Glomerular endothelial cell (primary cell): ENCODE data around the gene CEP85. TPM values are rescaled to one million over a fixed set of nuclear protein-coding genes. Genes with fewer than 3 reads are reported as not detected.
"Not testable (repeated sequence)": the region's sequence is repeated elsewhere in the genome, so short reads cannot be mapped to it uniquely, and the experiment has no call there.

Experiments
- DNase-seq: peaks from one replicate; pipeline ENCODE4 v3.0.0-alpha.2; 2011; ENCODE audit warnings: low read depth, low spot score; ENCODE audit errors: extremely low read depth
- total RNA-seq: library from RNA; depleted of rRNA; stranded (reverse); fragments of >200 nt; gene quantifications from 2 replicates; pipeline ENCODE4 v1.2.3, GENCODE V29; 2015

The CEP85 gene
- total RNA-seq, 1 donor from 2014 or later, result 7.9 TPM

DNA sequence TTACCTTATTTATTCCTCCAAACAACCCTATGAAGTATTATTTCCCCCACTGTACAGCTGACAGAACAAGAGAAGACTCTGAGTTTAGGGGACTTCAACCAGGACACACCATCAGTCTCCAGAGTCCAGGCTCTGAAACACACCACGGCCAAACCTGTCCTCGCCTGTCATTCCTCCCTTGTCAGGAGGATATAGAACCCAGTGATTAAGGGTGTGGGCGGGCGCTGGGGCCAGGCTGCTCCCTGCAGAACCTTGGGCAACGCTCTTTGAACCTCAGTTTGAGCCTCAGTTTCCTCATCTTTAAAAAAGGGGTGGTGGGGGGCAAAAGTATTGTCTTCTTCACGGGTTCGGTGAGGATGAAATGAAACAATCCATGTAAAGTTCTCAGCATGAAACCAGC, 9.4 kb upstream of the CEP85 start:
- DNase-seq, result no peak

- DNase-seq, result no peak
Observed at GRCh38 chr1:26225033-26225831, 8.8 kb upstream of the CEP85 start.

DNA sequence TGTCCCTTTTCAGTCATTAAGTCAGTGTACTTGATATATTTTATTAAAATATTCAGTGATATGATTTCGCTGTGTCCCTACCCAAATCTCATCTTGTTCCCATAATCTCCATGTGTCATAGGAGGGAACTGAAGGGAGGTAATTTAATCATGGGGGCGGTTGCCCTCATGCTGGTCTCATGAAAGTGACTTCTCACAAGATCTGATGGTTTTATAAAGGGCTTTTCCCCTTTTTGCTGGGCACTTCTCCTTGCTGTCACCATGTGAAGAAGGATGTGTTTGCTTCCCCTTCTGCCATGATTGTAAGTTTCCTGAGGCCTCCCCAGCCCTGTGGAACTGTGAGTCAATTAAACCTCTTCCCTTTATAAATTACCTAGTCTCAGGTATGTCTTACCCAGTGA, 3.3 kb upstream of the CEP85 start:
- DNase-seq, result not testable (repeated sequence)

DNA sequence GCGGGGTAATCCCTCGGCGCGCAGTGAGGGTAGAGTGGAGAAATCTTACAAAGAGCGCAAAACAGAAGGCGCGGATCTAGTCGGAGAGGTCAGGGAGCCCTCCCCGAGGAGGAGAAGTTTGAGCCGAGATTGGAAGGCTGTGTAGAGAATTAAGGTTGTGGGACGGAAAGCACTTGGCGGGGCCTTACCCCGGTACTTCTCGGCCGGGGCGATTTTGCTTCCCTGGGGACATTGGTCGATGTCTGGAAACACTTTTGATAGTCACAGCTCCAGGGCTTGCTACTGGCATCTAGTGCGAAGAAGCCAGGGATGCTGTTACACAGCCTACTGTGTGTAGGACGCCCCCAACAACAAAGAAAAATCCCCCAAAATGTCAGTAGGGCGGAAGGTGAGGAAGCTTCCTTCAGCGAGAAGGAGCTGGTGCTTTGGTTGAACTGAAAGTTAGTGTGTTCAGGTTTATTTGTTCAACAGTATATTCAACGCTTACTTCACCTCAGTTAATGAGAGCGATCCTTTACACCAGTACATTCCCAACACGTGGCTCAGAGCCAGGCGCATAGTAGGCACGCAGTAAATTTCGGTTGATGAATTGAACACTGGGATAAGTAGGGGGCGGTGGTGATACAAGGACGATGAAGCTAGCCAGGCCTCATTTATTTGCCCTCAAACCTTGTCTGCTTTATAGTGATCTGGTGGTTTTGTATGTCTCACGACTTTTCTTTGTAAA, 807 bp downstream of the CEP85 start:
- no peak for DNase-seq

- no peak for DNase-seq
Observed at GRCh38 chr1:26237230-26237966, 3.4 kb downstream of the CEP85 start.

- DNase-seq, result no peak
Observed at GRCh38 chr1:26239936-26240335, 5.9 kb downstream of the CEP85 start.

- DNase-seq, result no peak
Observed at GRCh38 chr1:26252718-26253117, 18.7 kb downstream of the CEP85 start.

DNA sequence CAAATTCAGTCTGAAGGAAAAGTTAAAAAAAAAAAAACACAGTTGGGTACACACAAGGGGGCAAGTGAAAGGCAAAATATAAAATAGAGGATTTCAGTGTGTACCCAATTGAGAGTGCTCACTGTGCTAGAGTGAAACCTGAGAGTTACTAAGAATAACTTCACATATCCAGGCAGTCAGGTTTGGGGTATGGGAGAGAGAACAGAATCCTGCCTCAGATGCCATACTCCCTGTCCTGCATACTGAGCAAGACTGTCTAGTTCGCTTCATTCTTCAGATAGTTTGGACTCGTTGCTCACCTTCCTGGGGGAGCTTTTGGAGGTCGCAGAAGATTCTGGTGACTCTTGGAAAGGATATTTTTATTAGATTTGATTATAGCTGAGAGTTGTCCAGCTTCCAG, 20.4 kb downstream of the CEP85 start:
- no peak for DNase-seq

- DNase-seq, result no peak
Observed at GRCh38 chr1:26257222-26257621, 23.2 kb downstream of the CEP85 start.

DNA sequence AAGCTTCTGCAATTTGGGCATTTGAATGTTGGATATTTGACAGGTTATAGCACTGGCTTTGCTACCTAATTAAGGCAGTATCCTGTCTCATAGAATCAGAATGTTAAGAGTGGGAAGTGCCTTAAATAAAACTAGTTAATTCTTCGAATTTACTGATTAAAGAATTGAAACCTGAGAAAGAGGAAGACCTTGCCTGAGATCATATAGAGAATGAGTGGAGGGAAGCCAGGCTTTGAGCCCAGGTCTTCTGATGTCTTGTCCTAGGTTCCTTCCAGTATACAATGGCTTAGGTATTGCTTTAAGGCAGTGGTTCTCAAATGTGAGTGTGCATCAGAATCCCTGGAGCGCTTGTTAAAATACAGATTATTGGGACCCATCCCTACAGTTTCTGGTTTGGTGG, 25.0 kb downstream of the CEP85 start:
- DNase-seq, result no peak

GRCh38 chr1:26259578-26259977, 25.6 kb downstream of the CEP85 start:
- DNase-seq, result no peak

- DNase-seq, result no peak
Observed at GRCh38 chr1:26263212-26263611, 29.2 kb downstream of the CEP85 start.

DNA sequence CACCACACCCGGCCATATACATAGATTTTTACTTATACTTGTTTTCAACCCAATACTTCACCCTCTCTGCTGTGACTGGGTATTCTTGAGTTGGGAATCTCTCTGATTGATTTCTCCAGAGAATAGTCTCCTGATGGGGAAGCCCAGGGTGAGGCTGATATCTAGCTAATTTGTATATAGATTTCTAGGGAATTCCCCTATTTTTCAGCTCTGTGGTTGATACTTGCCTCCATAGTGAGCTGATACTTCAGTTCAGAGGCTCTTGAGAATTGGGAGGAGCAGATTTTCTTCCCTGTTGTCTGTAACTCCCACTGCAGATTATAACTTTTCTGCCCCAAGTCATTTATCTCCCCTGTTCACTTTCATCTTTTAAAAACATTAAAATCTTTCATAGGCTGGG, 31.4 kb downstream of the CEP85 start:
- DNase-seq, result no peak

- DNase-seq, result no peak
Observed at GRCh38 chr1:26268290-26269197, 34.5 kb downstream of the CEP85 start.

DNA sequence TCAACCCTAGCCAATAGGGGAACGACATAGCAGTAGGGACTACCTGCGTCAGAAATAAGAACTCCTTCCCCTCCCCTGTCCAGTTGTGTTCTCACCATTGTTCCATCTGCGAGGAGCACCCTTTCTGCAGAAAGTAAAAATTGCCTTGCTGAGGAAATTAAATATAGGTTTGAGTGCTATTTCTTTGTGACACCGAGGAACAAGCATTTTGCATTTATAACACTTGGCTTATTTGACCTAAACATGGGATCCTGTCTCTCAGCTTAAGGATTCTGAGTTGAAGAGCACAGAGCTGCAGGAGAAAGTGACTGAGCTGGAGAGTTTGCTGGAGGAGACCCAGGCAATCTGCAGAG, 35.2 kb downstream of the CEP85 start:
- no peak for DNase-seq

DNA sequence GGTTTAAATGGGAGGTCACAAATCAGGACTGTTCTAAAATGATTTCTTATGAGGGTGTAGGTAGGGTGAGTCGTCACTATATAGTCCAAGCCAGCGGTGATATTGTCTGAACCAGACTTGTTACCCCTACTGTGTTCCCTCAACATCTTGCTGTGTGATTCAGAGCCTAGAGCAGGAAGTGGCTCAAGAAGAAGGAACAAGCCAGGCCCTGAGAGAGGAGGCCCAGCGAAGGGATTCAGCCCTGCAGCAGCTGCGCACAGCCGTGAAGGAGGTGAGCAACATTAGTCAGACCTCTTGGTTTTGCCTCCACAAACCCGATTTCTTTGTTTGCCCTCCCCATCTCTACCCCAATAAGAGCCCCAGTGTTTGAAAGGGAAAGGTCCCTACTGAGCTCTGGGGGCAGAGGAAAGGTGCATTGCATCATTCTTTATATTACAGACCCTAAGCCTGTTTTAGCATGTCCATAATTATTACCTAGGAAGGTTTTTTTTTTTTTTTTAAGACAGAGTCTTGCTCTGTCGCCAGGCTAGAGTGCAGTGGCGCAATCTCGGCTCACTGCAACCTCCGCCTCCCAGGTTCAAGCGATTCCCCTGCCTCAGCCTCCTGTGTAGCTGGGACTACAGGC, 40.9 kb downstream of the CEP85 start:
- DNase-seq, result no peak

- DNase-seq, result peak; percentile 89
Observed at GRCh38 chr1:26275580-26276431, 41.8 kb downstream of the CEP85 start.

GRCh38 chr1:26276432-26276838, 42.4 kb downstream of the CEP85 start:
- no peak for DNase-seq

DNA sequence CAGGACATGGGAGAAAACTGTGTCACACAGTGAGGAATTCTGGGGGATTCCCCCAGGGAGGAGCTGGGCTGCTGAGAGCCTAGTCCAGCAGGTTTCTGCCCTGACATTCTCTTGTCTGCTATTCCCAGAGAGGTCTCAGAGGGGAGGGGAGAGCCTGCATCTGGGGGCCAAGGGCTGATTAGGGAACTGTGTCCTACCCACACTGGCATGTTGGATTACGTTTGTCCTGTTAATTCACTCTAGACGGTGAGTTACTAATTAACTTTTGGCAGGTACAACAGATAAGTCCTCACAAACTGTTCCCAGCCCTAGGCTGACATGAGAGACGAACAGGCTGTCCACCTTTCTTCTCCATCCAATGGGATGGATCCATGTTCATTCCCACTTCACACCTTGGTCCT, 43.3 kb downstream of the CEP85 start:
- DNase-seq, result no peak
